Activated T-helper 1 cell treated with Interleukin-2 at 50 U/mL for 16 hours (primary cell): ENCODE data around the gene EIF4E.
"Not testable (repeated sequence)": the region's sequence is repeated elsewhere in the genome, so short reads cannot be mapped to it uniquely, and the experiment has no call there.

Experiments
- DNase-seq: peaks from one replicate; pipeline ENCODE4 v3.0.0-alpha.2; 2020; ENCODE audit warnings: low read depth

Gene EIF4E

GRCh38 chr4:98930311-98930865, 1.5 kb upstream of the EIF4E start:
- DNase-seq, result no peak

- peak; percentile 10 for DNase-seq
These were observed 671 bp upstream of the EIF4E start for GRCh38 chr4:98929341-98930267.

- peak; percentile 34 for DNase-seq
These were observed 815 bp downstream of the EIF4E start for GRCh38 chr4:98928131-98928504.

GRCh38 chr4:98926257-98926656, 2.7 kb downstream of the EIF4E start:
- DNase-seq, result not testable (repeated sequence)

- no peak for DNase-seq
These were observed 7.6 kb downstream of the EIF4E start for GRCh38 chr4:98921292-98921691.

- DNase-seq, result no peak
These were observed 8.9 kb downstream of the EIF4E start for GRCh38 chr4:98919996-98920395.

- not testable (repeated sequence) for DNase-seq
These were observed 18.2 kb downstream of the EIF4E start for GRCh38 chr4:98910728-98911127.

GRCh38 chr4:98909646-98910401, 19.1 kb downstream of the EIF4E start:
- DNase-seq, result no peak

GRCh38 chr4:98908703-98909262, 20.1 kb downstream of the EIF4E start:
- DNase-seq, result no peak

- no peak for DNase-seq
These were observed 20.8 kb downstream of the EIF4E start for GRCh38 chr4:98908182-98908581.

GRCh38 chr4:98905839-98906238, 23.1 kb downstream of the EIF4E start:
- no peak for DNase-seq

- no peak for DNase-seq
These were observed 23.6 kb downstream of the EIF4E start for GRCh38 chr4:98905297-98905696.

GRCh38 chr4:98903963-98904362, 25.0 kb downstream of the EIF4E start:
- no peak for DNase-seq

GRCh38 chr4:98903561-98903960, 25.4 kb downstream of the EIF4E start:
- no peak for DNase-seq

- DNase-seq, result no peak
These were observed 29.7 kb downstream of the EIF4E start for GRCh38 chr4:98899277-98899676.

GRCh38 chr4:98891478-98892337, 37.2 kb downstream of the EIF4E start:
- DNase-seq, result no peak

- DNase-seq, result no peak
These were observed 38.1 kb downstream of the EIF4E start for GRCh38 chr4:98890702-98891455.

- DNase-seq, result no peak
These were observed 41.8 kb downstream of the EIF4E start for GRCh38 chr4:98887145-98887544.

GRCh38 chr4:98886382-98886781, 42.6 kb downstream of the EIF4E start:
- not testable (repeated sequence) for DNase-seq

- DNase-seq, result not testable (repeated sequence)
These were observed 48.0 kb downstream of the EIF4E start for GRCh38 chr4:98880884-98881283.

GRCh38 chr4:98879515-98879914, 49.4 kb downstream of the EIF4E start:
- DNase-seq, result no peak
